HG03108 (cell line): ENCODE data around the gene ENKD1.
"Not testable (repeated sequence)": the region's sequence is repeated elsewhere in the genome, so short reads cannot be mapped to it uniquely, and the experiment has no call there.

Experiments used
- ATAC-seq: cut with Tn5 transposase; IDR thresholded peaks from one replicate; pipeline ENCODE4 v1.9.1; 2021; ENCODE audit warnings: moderate library complexity; ENCODE audit not compliant: unreplicated experiment

The ENKD1 gene

GRCh38 chr16:67666559-67667452 lies at the start of gene ENKD1, which contains the start of gene C16orf86:
Gene ENKD1 (minus strand): TSS chr16:67666750. CDS start chr16:67666442, 308 bp downstream.
Gene C16orf86 (plus strand): TSS chr16:67666814. CDS start chr16:67666971, 157 bp downstream.
- ATAC-seq, result peak; percentile 57

GRCh38 chr16:67716097-67716496 lies 49.5 kb upstream of the ENKD1 start:
- no peak for ATAC-seq

- no peak for ATAC-seq
Observed at GRCh38 chr16:67714522-67714921, 48.0 kb upstream of the ENKD1 start.

- ATAC-seq, result no peak
Observed at GRCh38 chr16:67713647-67714273, 47.2 kb upstream of the ENKD1 start.

GRCh38 chr16:67710607-67711006 lies 44.1 kb upstream of the ENKD1 start:
- no peak for ATAC-seq

- no peak for ATAC-seq
Observed at GRCh38 chr16:67709050-67709449, 42.5 kb upstream of the ENKD1 start.

- ATAC-seq, result no peak
Observed at GRCh38 chr16:67708368-67708771, 41.8 kb upstream of the ENKD1 start.

GRCh38 chr16:67707790-67708189 lies 41.2 kb upstream of the ENKD1 start:
- no peak for ATAC-seq

GRCh38 chr16:67707210-67707609 lies 40.7 kb upstream of the ENKD1 start:
- ATAC-seq, result no peak

GRCh38 chr16:67704110-67704509 lies 37.6 kb upstream of the ENKD1 start:
- ATAC-seq, result no peak

GRCh38 chr16:67703626-67704025 lies 37.1 kb upstream of the ENKD1 start:
- ATAC-seq, result no peak

- ATAC-seq, result no peak
Observed at GRCh38 chr16:67702130-67702529, 35.6 kb upstream of the ENKD1 start.

- no peak for ATAC-seq
Observed at GRCh38 chr16:67701420-67701819, 34.9 kb upstream of the ENKD1 start.

GRCh38 chr16:67699265-67699664 lies 32.7 kb upstream of the ENKD1 start:
- ATAC-seq, result no peak

- ATAC-seq, result no peak
Observed at GRCh38 chr16:67697422-67698185, 31.1 kb upstream of the ENKD1 start.

GRCh38 chr16:67694611-67695010 lies 28.1 kb upstream of the ENKD1 start:
- ATAC-seq, result no peak

- not testable (repeated sequence) for ATAC-seq
Observed at GRCh38 chr16:67693517-67694285, 27.2 kb upstream of the ENKD1 start.

- ATAC-seq, result no peak
Observed at GRCh38 chr16:67685388-67686112, 19.0 kb upstream of the ENKD1 start.

GRCh38 chr16:67683767-67684166 lies 17.2 kb upstream of the ENKD1 start:
- no peak for ATAC-seq
